ENCODE data around the gene SLC24A1. TPM values are rescaled to one million over a fixed set of nuclear protein-coding genes. Genes with fewer than 3 reads are reported as not detected.
A peak's percentile ranks its signal among the peaks of the same experiment; 100 is the strongest.
"Not testable (repeated sequence)": the region's sequence is repeated elsewhere in the genome, so short reads cannot be mapped to it uniquely, and the experiment has no call there.

The SLC24A1 gene
- polyA plus RNA-seq, 3 donors: 0.80 to 1.7 (median 0.83) TPM

- Histone ChIP-seq H3K4me3 (replicated peaks in 1 of 3; ENCODE audit: low read depth in 2 of 3, low read length in 3 of 3) (no peak overlapping the region), H3K9ac (ENCODE audit: insufficient read depth, low read length, poor library complexity, severe bottlenecking) (no peak overlapping the region), H3K36me3 (replicated peaks in 1 of 2; ENCODE audit: control insufficient read depth in 1 of 2, insufficient read depth in 2 of 2, low read length in 2 of 2) (no peaks in the 10 kb centered on the region), H3K27me3 (ENCODE audit: control insufficient read depth in 2 of 2, insufficient read depth in 2 of 2, low read length in 2 of 2) (no peaks in the 10 kb centered on the region), H3K4me1 (ENCODE audit: control insufficient read depth in 1 of 2, insufficient read depth in 2 of 2, low read length in 2 of 2) (peaks cover 17 to 20% of the 10 kb centered on the region in 2 donors), H3K9me3 (replicated peaks in 1 of 2; ENCODE audit: control insufficient read depth in 1 of 2, insufficient read depth in 1 of 2, low read length in 2 of 2) (no peaks in the 10 kb centered on the region), H3K27ac (ENCODE audit: low read depth in 1 of 2, low read length in 2 of 2) (no peak overlapping the region), H3K4me2 (replicated peaks; ENCODE audit: extremely low read depth, low read length, poor library complexity, severe bottlenecking) (no peak overlapping the region), H3K79me2 (ENCODE audit: insufficient read depth, low read length) (peaks cover 24% of the 10 kb centered on the region), H2AFZ (ENCODE audit: insufficient read depth, low read depth, low read length, poor library complexity, severe bottlenecking) (no peak overlapping the region), H4K20me1 (ENCODE audit: insufficient read depth, low read length) (no peaks in the 10 kb centered on the region)
- Mint-ChIP-seq H3K36me3 (no peaks in the 10 kb centered on the region), H3K27ac (peak overlapping the region in 1 of 7 donors; percentile 42), H3K4me3 (no peak overlapping the region), H3K4me1 (peaks cover 25% of the 10 kb centered on the region), H3K27me3 (ENCODE audit: low read depth in 3 of 3) (peaks cover 0 to 1% (median 0%) of the 10 kb centered on the region in 3 donors), H3K9me3 (no peaks in the 10 kb centered on the region)
- no peak for DNase-seq
- intact Hi-C loops (cut with micrococcal nuclease): no loop called here
- TF ChIP-seq CTCF (IDR thresholded peaks at IDR 0.05): no peak
- 83% methylated on average over 2 of the region's 6 CpGs for WGBS (ENCODE audit: insufficient coverage)
Observed at GRCh38 chr15:65612949-65613744, 8.6 kb upstream of the SLC24A1 start.

- no CpG with 5 or more reads among the region's 1 CpG for WGBS (ENCODE audit: insufficient coverage)
- H3K9ac ChIP-seq (ENCODE audit: insufficient read depth, low read length, poor library complexity, severe bottlenecking); H3K79me2 ChIP-seq (ENCODE audit: insufficient read depth, low read length); H2AFZ ChIP-seq (ENCODE audit: insufficient read depth, low read depth, low read length, poor library complexity, severe bottlenecking); H3K27me3 ChIP-seq (ENCODE audit: control insufficient read depth in 2 of 2, insufficient read depth in 2 of 2, low read length in 2 of 2); intact Hi-C loops (cut with micrococcal nuclease); H3K4me1 ChIP-seq (ENCODE audit: control insufficient read depth in 1 of 2, insufficient read depth in 2 of 2, low read length in 2 of 2); H3K4me3 Mint-ChIP-seq; H4K20me1 ChIP-seq (ENCODE audit: insufficient read depth, low read length); H3K4me3 ChIP-seq (replicated peaks in 1 of 3; ENCODE audit: low read depth in 2 of 3, low read length in 3 of 3); H3K27ac Mint-ChIP-seq; H3K4me2 ChIP-seq (replicated peaks; ENCODE audit: extremely low read depth, low read length, poor library complexity, severe bottlenecking); H3K9me3 ChIP-seq (replicated peaks in 1 of 2; ENCODE audit: control insufficient read depth in 1 of 2, insufficient read depth in 1 of 2, low read length in 2 of 2); H3K27me3 Mint-ChIP-seq (ENCODE audit: low read depth in 3 of 3); H3K9me3 Mint-ChIP-seq; H3K27ac ChIP-seq (ENCODE audit: low read depth in 1 of 2, low read length in 2 of 2); H3K36me3 ChIP-seq (replicated peaks in 1 of 2; ENCODE audit: control insufficient read depth in 1 of 2, insufficient read depth in 2 of 2, low read length in 2 of 2); DNase-seq; H3K36me3 Mint-ChIP-seq: not testable (repeated sequence)
- H3K4me1 Mint-ChIP-seq: peaks cover 14% of the 10 kb centered on the region
Observed at GRCh38 chr15:65615887-65616286, 5.9 kb upstream of the SLC24A1 start.
